ENCODE results near the gene ZC3H10. TPM values are rescaled to one million over a fixed set of nuclear protein-coding genes. Genes with fewer than 3 reads are reported as not detected.

ZC3H10 gene
- total RNA-seq, 2 donors from 2014 or later: 0.99 to 11.2 TPM

DNA sequence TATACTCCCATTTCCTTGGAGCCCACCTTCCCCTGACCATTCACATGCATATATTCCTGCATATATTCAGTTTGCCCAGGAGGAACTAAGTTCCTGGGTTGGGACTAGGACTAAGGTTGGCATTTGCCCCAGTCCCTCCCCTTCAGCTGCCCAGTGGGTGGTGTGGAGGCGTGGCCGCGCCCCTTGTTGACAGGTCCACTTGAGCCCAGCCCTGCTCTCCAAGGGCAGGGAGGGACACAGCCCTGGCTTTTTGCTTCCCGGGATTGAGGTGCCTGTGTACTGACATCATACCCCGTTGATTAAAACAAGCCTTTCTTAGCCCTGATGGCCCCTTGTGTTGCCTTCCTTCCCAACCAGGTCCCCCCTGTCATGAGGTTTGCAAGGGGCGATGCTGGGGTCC is 30.8 kb upstream of the ZC3H10 start:
- 23 to 42% methylated on average over 4 to 6 of the region's 6 CpGs for WGBS, 2 donors
- Histone ChIP-seq H3K4me1 (peaks cover 53% of the 10 kb centered on the region), H3K27me3 (no peaks in the 10 kb centered on the region), H3K36me3 (replicated peaks in 1 of 2; ENCODE audit: insufficient read depth in 1 of 2, low read depth in 2 of 2) (peaks cover 0 to 18% of the 10 kb centered on the region in 2 donors), H3K4me3 (no peak overlapping the region), H3K9me3 (no peaks in the 10 kb centered on the region), H3K27ac (peak overlapping the region; percentile 55 to 83 (median 76))
- DNase-seq: peak; percentile 95 to 99 (median 98)
- intact Hi-C loops (cut with DNase I): no loop called here
- ATAC-seq: peak; percentile 97
- TF ChIP-seq, protein P1, sequence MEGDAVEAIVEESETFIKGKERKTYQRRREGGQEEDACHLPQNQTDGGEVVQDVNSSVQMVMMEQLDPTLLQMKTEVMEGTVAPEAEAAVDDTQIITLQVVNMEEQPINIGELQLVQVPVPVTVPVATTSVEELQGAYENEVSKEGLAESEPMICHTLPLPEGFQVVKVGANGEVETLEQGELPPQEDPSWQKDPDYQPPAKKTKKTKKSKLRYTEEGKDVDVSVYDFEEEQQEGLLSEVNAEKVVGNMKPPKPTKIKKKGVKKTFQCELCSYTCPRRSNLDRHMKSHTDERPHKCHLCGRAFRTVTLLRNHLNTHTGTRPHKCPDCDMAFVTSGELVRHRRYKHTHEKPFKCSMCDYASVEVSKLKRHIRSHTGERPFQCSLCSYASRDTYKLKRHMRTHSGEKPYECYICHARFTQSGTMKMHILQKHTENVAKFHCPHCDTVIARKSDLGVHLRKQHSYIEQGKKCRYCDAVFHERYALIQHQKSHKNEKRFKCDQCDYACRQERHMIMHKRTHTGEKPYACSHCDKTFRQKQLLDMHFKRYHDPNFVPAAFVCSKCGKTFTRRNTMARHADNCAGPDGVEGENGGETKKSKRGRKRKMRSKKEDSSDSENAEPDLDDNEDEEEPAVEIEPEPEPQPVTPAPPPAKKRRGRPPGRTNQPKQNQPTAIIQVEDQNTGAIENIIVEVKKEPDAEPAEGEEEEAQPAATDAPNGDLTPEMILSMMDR (IDR thresholded peaks at IDR 0.05): no peak
- TF ChIP-seq POLR2A (IDR thresholded peaks at IDR 0.05): no peak

DNA sequence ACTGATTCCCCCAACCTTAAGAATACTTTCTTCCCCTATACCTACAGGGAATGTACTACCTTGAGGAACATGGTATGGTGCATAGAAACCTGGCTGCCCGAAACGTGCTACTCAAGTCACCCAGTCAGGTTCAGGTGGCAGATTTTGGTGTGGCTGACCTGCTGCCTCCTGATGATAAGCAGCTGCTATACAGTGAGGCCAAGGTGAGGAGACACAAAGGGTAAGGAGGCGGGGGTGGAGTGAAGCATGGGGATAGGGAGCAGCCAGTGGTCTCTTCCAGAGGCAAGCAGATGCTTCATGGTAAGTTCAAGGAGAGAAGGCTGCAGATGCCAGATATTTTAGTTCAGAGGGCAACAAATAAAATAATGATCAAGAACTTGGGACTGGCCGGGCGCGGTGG is 20.3 kb upstream of the ZC3H10 start:
- no peaks in the 10 kb centered on the region for H3K4me1 ChIP-seq
- intact Hi-C loops (cut with DNase I): no loop called here
- peaks cover 11 to 36% of the 10 kb centered on the region in 2 donors for H3K36me3 ChIP-seq (replicated peaks in 1 of 2; ENCODE audit: insufficient read depth in 1 of 2, low read depth in 2 of 2)
- DNase-seq (no peak), ATAC-seq (no peak)
- no peak for TF ChIP-seq POLR2A (IDR thresholded peaks at IDR 0.05)
- TF ChIP-seq, protein P1 (IDR thresholded peaks at IDR 0.05): no peak
- H3K9me3 ChIP-seq: no peaks in the 10 kb centered on the region
- H3K27ac ChIP-seq: no peak overlapping the region
- H3K27me3 ChIP-seq: no peaks in the 10 kb centered on the region
- WGBS, 2 donors: 87 to 92% methylated on average over 6 of the region's 6 CpGs
- H3K4me3 ChIP-seq: no peak overlapping the region

DNA sequence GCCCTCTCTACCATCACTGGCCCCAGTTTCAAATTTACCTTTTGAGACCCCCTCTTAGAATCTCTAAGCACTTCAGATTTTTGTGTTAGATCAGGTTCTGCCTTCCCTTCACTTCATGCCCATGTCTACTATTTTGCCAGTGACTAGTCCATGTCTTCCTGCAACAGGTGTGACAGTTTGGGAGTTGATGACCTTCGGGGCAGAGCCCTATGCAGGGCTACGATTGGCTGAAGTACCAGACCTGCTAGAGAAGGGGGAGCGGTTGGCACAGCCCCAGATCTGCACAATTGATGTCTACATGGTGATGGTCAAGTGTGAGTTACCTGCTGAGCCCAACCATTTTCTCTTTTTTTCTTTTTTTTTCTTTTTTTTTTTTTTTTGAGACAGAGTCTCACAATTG is 19.5 kb upstream of the ZC3H10 start:
- H3K27me3 ChIP-seq: no peaks in the 10 kb centered on the region

DNA sequence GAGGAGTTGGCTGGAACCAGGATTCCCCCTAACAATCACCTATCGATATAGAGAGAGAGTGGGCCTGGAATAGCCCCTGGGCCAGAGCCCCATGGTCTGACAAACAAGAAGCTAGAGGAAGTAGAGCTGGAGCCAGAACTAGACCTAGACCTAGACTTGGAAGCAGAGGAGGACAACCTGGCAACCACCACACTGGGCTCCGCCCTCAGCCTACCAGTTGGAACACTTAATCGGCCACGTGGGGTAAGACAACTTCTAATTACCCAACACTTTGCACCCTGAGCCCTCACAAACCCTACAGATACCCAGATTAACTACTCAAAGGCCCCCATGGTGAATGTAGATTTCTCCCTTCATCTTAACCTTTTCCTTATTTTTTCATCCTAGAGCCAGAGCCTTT is 18.3 kb upstream of the ZC3H10 start:
- 81 to 83% methylated on average over 4 of the region's 4 CpGs for WGBS, 2 donors
- no peak overlapping the region for H3K4me3 ChIP-seq
- H3K4me1 ChIP-seq: peaks cover 10% of the 10 kb centered on the region
- intact Hi-C loops (cut with DNase I): no loop called here
- no peaks in the 10 kb centered on the region for H3K27me3 ChIP-seq
- H3K27ac ChIP-seq: no peak overlapping the region
- no peaks in the 10 kb centered on the region for H3K9me3 ChIP-seq
- peaks cover 7 to 24% of the 10 kb centered on the region in 2 donors for H3K36me3 ChIP-seq (replicated peaks in 1 of 2; ENCODE audit: insufficient read depth in 1 of 2, low read depth in 2 of 2)
- ATAC-seq: no peak
- no peak for DNase-seq
- TF ChIP-seq, protein P1 (IDR thresholded peaks at IDR 0.05): no peak
- no peak for TF ChIP-seq POLR2A (IDR thresholded peaks at IDR 0.05)

More for the DNA sequence above, 19.5 kb upstream of the ZC3H10 start:
- ATAC-seq: no peak
- TF ChIP-seq, protein P1 (IDR thresholded peaks at IDR 0.05): no peak
- no peak for TF ChIP-seq POLR2A (IDR thresholded peaks at IDR 0.05)
- intact Hi-C loops (cut with DNase I): no loop called here
- peak in 1 of 4 donors; percentile 28 for DNase-seq
- WGBS, 2 donors: 60 to 89% methylated on average over 3 of the region's 3 CpGs
- H3K4me1 ChIP-seq: peaks cover 7% of the 10 kb centered on the region
- peaks cover 7 to 28% of the 10 kb centered on the region in 2 donors for H3K36me3 ChIP-seq (replicated peaks in 1 of 2; ENCODE audit: insufficient read depth in 1 of 2, low read depth in 2 of 2)
- no peaks in the 10 kb centered on the region for H3K9me3 ChIP-seq
- no peak overlapping the region for H3K4me3 ChIP-seq
- H3K27ac ChIP-seq: no peak overlapping the region

DNA sequence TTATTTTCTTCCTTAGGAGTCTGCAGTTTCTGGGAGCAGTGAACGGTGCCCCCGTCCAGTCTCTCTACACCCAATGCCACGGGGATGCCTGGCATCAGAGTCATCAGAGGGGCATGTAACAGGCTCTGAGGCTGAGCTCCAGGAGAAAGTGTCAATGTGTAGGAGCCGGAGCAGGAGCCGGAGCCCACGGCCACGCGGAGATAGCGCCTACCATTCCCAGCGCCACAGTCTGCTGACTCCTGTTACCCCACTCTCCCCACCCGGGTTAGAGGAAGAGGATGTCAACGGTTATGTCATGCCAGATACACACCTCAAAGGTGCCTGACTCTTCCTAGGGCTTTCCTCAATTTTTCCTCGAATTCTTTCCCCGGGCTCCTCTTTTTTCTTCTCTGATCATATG is 17.0 kb upstream of the ZC3H10 start:
- ATAC-seq: no peak
- WGBS, 2 donors: 82 to 83% methylated on average over 13 to 14 of the region's 14 CpGs

More for the DNA sequence above, 17.0 kb upstream of the ZC3H10 start:
- Histone ChIP-seq H3K36me3 (replicated peaks in 1 of 2; ENCODE audit: insufficient read depth in 1 of 2, low read depth in 2 of 2) (peaks cover 0 to 20% of the 10 kb centered on the region in 2 donors), H3K4me1 (peaks cover 19% of the 10 kb centered on the region), H3K27ac (no peak overlapping the region), H3K9me3 (no peaks in the 10 kb centered on the region), H3K27me3 (no peaks in the 10 kb centered on the region), H3K4me3 (no peak overlapping the region)
- intact Hi-C loops (cut with DNase I): no loop called here
- no peak for DNase-seq
- no peak for TF ChIP-seq POLR2A (IDR thresholded peaks at IDR 0.05)
- TF ChIP-seq, protein P1 (IDR thresholded peaks at IDR 0.05): no peak

Data from body of pancreas (tissue), 4 donors.